ENCODE data around the gene GRM4.

GRM4 gene

GRCh38 chr6:33974030-33974429 is 171.9 kb downstream of the GRM4 start:
- Mint-ChIP-seq H3K27ac (no peak overlapping the region), H3K4me3 (no peak overlapping the region), H3K36me3 (no peaks in the 10 kb centered on the region), H3K27me3 (peaks cover 17% of the 10 kb centered on the region), H3K4me1 (ENCODE audit: low read depth) (peaks cover 6% of the 10 kb centered on the region), H3K9me3 (ENCODE audit: low read depth) (no peaks in the 10 kb centered on the region)

GRCh38 chr6:33971580-33971979 is 174.3 kb downstream of the GRM4 start:
- H3K27me3 Mint-ChIP-seq: peaks cover 17% of the 10 kb centered on the region
- H3K36me3 Mint-ChIP-seq: no peaks in the 10 kb centered on the region
- no peak overlapping the region for H3K4me3 Mint-ChIP-seq
- H3K9me3 Mint-ChIP-seq (ENCODE audit: low read depth): no peaks in the 10 kb centered on the region
- H3K27ac Mint-ChIP-seq: no peak overlapping the region
- peaks cover under 1% of the 10 kb centered on the region for H3K4me1 Mint-ChIP-seq (ENCODE audit: low read depth)
